Large intestine (tissue), 3 donors: ENCODE data around the gene RBM39. TPM values are rescaled to one million over a fixed set of nuclear protein-coding genes. Genes with fewer than 3 reads are reported as not detected.
"Not testable (repeated sequence)": the region's sequence is repeated elsewhere in the genome, so short reads cannot be mapped to it uniquely, and the experiment has no call there.

Source experiments
- DNase-seq, 2 donors: peaks; one replicate each; pipeline versions ENCODE4 v3.0.0 to v3.0.0-alpha.2; 2013
- H3K27ac ChIP-seq: one replicate; pipeline ENCODE4 v1.5.1; 2013; ENCODE audit warnings: low read length
- H3K27me3 ChIP-seq: 2 replicates; pipeline ENCODE4 v1.6.1; 2013; ENCODE audit warnings: low read length; ENCODE audit not compliant: control insufficient read depth, insufficient read depth
- H3K36me3 ChIP-seq: 2 replicates; pipeline ENCODE4 v1.6.1; 2013; ENCODE audit warnings: low read length; ENCODE audit not compliant: control insufficient read depth, insufficient read depth
- H3K4me1 ChIP-seq: one replicate; pipeline ENCODE4 v1.6.1; 2013; ENCODE audit warnings: low read length; ENCODE audit not compliant: control insufficient read depth, insufficient read depth
- H3K4me3 ChIP-seq: one replicate; pipeline ENCODE4 v1.5.1; 2013; ENCODE audit warnings: low read length
- H3K9me3 ChIP-seq: one replicate; pipeline ENCODE4 v1.6.1; 2013; ENCODE audit warnings: mild to moderate bottlenecking, low read depth, low read length, moderate library complexity; ENCODE audit not compliant: control insufficient read depth
- WGBS: methylation state at CpG from one replicate; pipeline ENCODE4 v1.1.5; 2013; ENCODE audit warnings: low lambda C conversion rate; ENCODE audit not compliant: insufficient coverage; 5-methylcytosine and 5-hydroxymethylcytosine counted together
- polyA plus RNA-seq: library from polyadenylated mRNA; unstranded; fragments of 120-200 nt; gene quantifications from one replicate; pipeline ENCODE4 v1.2.1, GENCODE V29; 2013

Gene RBM39
- polyA plus RNA-seq, 1 donor, result 429 TPM

DNA sequence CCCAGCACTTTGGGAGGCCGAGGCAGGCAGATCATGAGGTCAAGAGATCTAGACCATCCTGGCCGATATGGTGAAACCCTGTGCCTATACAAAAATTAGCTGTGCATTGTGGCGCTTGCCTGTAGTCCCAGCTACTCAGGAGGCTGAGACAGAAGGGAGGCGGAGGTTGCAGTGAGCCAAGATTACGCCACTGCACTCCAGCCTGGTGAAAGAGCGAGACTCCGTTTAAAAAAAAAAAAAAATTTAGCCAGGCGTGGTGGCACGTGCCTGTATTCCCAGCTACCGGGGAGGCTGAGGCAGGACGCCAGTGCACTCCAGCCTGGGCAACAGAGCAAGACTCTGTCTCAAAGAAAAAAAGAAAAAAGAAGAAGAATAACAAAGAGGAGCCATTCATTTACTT lies 19.5 kb upstream of the RBM39 start:
- H3K9me3 ChIP-seq, H3K27ac ChIP-seq, H3K4me1 ChIP-seq, H3K27me3 ChIP-seq, H3K4me3 ChIP-seq, DNase-seq, H3K36me3 ChIP-seq: not testable (repeated sequence)
- no CpG with 5 or more reads among the region's 11 CpGs for WGBS

DNA sequence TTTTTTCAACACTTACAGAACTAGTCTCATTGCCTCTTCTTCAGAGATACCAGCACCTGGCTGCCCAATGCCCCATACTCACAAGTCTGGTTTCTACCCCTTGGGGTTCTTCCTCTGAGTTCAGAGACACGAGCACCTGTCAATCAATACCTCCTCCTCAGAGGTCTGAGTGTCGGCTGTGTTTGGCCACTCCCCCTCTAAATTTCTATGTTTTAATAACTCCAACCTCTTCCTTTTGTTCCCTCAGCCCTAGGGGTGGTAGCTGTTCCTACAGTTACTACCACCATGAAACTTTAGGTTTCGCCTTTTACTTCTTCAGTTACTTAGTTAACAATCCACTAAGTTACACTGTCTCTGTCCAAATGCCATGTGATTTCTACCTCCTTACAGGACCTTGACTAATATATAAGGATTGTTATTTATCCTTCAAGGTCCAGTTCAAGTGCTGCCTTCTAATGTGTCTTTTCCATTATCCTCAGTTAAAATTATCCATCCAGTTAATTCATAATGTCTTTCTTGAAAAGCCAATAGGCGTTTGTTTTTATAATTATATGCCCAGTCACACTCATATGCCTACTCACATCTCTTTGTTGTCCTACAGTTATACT lies 15.1 kb upstream of the RBM39 start:
- Histone ChIP-seq H3K9me3 (no peaks in the 10 kb centered on the region), H3K36me3 (no peaks in the 10 kb centered on the region), H3K27me3 (peaks cover 3% of the 10 kb centered on the region), H3K4me3 (no peak overlapping the region), H3K4me1 (no peaks in the 10 kb centered on the region), H3K27ac (no peak overlapping the region)
- 67% methylated on average over 3 of the region's 4 CpGs for WGBS
- no peak for DNase-seq

DNA sequence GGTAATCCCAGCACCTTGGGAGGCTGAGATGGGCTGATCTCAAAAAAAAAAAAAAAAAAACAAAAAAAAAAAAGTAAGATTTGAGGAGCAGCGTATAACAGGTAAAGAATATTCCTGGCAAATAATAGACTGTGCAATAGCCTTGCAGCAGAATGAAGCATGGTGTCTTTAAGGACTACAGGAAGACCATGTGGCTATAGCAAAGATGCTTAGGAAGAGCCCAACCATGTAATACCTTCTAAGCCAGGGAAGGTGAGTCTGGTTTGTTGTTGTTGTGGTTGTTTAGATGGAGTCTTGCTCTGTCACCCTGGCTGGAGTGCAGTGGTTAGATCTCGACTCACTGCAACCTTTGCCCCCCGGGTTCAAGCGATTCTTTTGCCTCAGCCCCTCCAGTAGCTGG lies 14.3 kb upstream of the RBM39 start:
- no peaks in the 10 kb centered on the region for H3K36me3 ChIP-seq
- no peaks in the 10 kb centered on the region for H3K9me3 ChIP-seq
- no peaks in the 10 kb centered on the region for H3K4me1 ChIP-seq
- no peak overlapping the region for H3K4me3 ChIP-seq
- no peak for DNase-seq
- H3K27me3 ChIP-seq, result peaks cover 3% of the 10 kb centered on the region
- H3K27ac ChIP-seq, result no peak overlapping the region
- WGBS, result no CpG with 5 or more reads among the region's 4 CpGs

DNA sequence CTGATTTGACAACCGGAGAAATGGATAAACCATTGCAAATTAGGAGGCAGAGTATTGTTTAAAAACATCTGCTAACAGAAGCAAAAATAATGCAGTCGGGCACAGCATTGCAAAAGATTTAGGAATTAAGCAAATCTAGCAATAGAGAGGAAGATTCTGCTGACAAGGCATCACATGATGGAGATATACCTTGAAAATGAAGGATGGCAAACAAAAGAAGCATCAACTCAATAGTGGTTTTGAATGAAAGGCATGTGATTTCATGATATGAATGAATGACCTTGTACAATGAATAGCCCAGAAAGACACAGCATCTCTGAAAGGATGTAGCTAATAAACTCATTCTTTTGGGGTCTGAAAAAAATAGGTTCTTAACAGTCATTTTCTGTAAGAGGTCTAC lies 8.6 kb upstream of the RBM39 start:
- no peak for DNase-seq
- 89% methylated on average over 1 of the region's 2 CpGs for WGBS
- Histone ChIP-seq H3K9me3 (no peaks in the 10 kb centered on the region), H3K36me3 (no peaks in the 10 kb centered on the region), H3K27ac (no peak overlapping the region), H3K4me3 (no peak overlapping the region), H3K4me1 (no peaks in the 10 kb centered on the region), H3K27me3 (no peaks in the 10 kb centered on the region)

DNA sequence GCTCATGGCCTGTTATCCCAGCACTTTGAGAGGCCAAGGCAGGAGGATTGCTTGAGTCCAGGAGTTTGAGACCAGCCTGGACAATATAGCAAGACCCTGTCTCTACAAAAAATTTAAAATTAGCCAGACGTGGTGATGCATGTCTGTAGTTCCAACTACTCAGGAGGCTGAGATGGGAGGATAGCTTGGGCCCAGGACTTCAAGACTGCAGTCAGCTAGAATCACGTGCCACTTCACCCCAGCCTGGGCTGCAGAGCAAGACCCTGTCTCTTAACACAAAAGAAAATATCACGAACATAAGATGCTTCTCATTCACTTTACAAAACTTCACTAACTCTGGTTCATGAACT lies 2.4 kb upstream of the RBM39 start:
- H3K27me3 ChIP-seq, H3K4me3 ChIP-seq, H3K4me1 ChIP-seq, H3K9me3 ChIP-seq, DNase-seq, H3K36me3 ChIP-seq: not testable (repeated sequence)
- WGBS, result 100% methylated on average over 1 of the region's 3 CpGs
- H3K27ac ChIP-seq, result peak overlapping the region; percentile 91

DNA sequence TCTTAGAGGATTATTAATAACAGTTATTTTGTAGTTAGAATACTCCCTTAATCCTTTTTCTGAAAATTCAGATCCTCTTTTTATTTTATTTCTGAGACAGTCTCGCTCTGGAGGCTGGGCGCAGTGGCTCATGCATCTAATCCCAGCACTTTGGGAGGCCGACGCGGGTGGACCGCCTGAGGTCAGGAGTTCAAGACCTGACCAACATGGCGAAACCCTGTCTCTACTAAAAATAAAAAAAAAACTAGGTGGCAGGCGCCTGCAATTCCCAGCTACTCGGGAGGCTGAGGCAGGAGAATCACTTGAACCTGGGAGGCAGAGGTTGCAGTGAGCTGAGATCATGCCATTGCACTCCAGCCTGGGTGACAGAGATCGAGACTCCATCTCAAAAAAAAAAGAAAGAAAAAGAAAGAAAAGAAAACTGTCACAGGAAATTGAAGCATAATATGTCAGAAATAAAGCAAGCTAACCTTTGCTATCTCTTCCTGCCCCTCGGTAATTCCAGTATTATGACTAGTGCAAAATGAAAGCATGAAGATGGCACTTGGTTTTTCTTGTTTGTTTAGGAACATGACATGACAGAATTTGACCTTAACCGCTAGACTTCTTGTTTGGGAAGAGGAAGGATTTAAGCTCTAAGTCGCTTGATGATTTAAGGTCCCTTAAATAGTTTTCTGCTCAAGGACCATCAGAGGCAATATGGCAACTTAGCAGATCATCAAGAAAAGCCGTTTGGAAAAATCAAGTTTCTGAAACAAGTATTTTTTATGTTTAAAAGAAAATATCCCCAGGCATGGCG lies 1.8 kb upstream of the RBM39 start:
- peak in 1 of 2 donors; percentile 50 for DNase-seq
- 87% methylated on average over 3 of the region's 15 CpGs for WGBS
- Histone ChIP-seq H3K27me3 (no peaks in the 10 kb centered on the region), H3K4me3 (no peak overlapping the region), H3K9me3 (no peaks in the 10 kb centered on the region), H3K27ac (peak overlapping the region; percentile 91), H3K4me1 (peaks cover 11% of the 10 kb centered on the region), H3K36me3 (peaks cover 11% of the 10 kb centered on the region)

DNA sequence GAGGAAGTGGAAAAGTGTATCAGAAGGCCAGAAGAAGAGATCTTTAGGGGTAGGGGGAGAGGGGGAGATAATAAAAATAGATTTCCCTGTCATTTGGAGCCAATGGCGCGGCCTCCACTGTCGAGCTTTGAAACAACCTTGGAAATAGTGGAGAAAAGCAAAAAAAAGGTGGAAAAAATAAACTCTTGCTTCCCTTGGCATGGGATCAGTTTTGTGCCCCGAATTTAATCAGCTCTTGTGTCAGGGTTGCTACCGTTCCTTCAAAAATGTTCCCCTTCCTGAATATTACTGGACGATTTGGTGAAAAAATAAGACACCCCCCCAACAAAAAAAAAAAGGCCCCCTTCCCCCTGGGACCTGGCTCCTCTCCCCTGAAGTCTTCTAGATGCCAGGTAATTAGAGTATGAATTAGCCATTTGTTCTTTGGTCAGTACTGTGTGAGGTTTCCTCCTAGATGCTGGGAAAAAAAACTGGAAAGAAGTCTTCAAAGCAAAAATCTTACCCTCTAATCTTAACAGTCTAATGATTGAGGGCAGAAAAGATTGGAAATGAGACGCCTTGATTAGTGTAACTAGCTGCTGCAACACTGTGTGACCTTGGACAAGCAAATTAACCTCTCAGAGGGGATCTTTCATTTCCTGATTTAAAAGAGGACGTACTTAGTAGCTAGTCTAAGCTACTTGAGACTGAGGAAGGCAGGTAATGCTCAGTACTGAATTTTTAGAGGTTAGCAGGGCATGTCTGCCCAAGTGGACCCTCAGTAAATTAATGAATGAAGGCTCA lies 872 bp upstream of the RBM39 start:
- H3K27me3 ChIP-seq, result no peaks in the 10 kb centered on the region
- no peaks in the 10 kb centered on the region for H3K9me3 ChIP-seq
- peaks cover 21% of the 10 kb centered on the region for H3K36me3 ChIP-seq
- peaks cover 11% of the 10 kb centered on the region for H3K4me1 ChIP-seq
- H3K4me3 ChIP-seq, result peak overlapping the region; percentile 70
- DNase-seq, result peak; percentile 16 to 62
- peak overlapping the region; percentile 91 for H3K27ac ChIP-seq
- WGBS, result 0% methylated on average over 4 of the region's 8 CpGs

DNA sequence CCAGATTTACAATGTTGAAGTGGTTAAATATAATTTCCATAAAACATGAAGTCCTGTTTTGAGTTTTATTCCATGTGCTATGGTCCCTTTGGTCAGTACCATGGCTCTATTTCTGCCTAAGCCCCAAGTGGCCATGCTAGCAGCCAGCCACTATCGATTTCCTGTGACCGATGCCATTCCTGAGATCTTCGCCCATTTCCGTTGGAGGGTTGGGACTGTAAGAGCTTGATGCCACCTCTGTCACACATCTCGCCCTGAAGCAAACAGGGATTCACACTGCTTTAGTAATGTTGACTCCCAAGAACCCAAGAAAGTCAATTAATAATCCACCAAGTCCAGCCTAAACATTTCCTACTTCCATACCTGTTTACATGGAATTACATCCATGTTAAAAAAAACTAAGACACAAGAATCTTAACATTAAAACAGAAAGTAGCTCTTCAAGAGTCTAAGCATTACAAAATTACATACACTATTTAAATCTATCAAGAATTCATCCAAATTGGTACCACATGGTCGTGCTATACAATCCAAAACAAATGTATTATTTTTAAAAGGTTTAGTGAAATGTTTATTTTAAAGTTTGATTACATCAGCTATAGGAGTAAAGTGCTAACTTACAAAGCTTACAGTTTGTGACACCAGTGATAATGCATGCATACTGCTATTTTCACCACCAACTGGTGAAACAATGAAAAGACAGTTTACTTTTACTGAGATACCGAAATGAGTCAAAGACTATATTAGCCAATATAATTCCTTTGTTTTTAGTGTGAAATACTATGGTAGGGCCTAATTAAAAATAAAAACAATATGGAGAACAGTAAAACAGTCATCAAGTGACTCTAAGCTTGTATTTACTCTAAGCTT lies 2.5 kb downstream of the RBM39 start:
- Histone ChIP-seq H3K27me3 (no peaks in the 10 kb centered on the region), H3K9me3 (no peaks in the 10 kb centered on the region), H3K27ac (peak overlapping the region; percentile 99), H3K36me3 (peaks cover 46% of the 10 kb centered on the region), H3K4me1 (peaks cover 11% of the 10 kb centered on the region), H3K4me3 (peak overlapping the region; percentile 92)
- WGBS, result no CpG with 5 or more reads among the region's 7 CpGs
- peak in 1 of 2 donors; percentile 25 for DNase-seq

DNA sequence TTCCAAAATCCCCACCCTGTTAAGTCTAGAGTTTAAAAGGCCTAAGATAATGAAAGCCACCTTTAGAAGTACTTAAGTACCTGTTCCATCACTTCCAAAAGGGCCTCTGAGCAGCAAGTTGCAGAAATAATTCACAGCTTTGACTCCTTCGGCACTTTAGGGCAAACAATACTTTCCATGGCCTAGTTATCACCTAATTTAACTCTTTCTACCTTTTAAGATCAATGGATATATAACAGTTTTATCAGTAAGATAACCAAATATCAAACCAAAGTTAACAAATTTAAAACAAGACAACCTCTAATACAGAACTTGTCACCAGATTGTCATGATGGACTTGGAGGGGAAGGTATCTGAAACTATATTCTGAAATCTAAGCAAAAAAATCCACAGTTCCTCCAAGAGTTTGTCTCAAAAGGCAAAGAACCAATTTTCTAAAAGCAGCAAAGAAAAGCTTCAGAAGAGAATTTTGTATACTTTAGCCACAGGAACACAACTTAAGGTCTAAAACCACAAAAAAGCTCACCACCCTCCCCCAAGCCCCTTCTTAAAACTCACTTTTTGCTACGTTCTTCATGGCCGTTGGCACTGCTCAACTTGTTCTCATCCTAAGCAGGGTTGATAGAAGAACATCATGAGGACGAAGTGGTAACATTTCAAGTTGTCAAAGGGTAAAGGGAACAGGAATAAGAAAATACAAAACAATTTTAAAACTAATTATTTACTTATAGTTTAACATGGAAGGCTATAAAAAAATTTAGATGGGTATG lies 3.5 kb downstream of the RBM39 start:
- H3K27ac ChIP-seq, result no peak overlapping the region
- peaks cover 8% of the 10 kb centered on the region for H3K4me1 ChIP-seq
- H3K36me3 ChIP-seq, result peaks cover 52% of the 10 kb centered on the region
- DNase-seq, result no peak
- no peaks in the 10 kb centered on the region for H3K9me3 ChIP-seq
- 92% methylated on average over 2 of the region's 4 CpGs for WGBS
- no peak overlapping the region for H3K4me3 ChIP-seq
- no peaks in the 10 kb centered on the region for H3K27me3 ChIP-seq
